Pulmonary artery endothelial cell (primary cell): Measurements from ENCODE around the gene SSX7. TPM values are rescaled to one million over a fixed set of nuclear protein-coding genes. Genes with fewer than 3 reads are reported as not detected.
"Not testable (repeated sequence)": the region's sequence is repeated elsewhere in the genome, so short reads cannot be mapped to it uniquely, and the experiment has no call there.

ENCODE experiments used
- DNase-seq: peaks from one replicate; pipeline ENCODE4 v3.0.0-alpha.2; 2011; ENCODE audit warnings: low read depth, low spot score
- total RNA-seq: library from RNA; depleted of rRNA; stranded (reverse); fragments of >200 nt; gene quantifications from 2 replicates; pipeline ENCODE4 v1.2.3, GENCODE V29; 2014

SSX7 gene
- total RNA-seq, result not detected in 2 replicates

- DNase-seq, result not testable (repeated sequence)
Observed at GRCh38 chrX:52654800-52655199, at the start of gene SSX7. SSX7 (minus strand) TSS chrX:52654900; CDS start chrX:52653472, 1,428 bp downstream.

- not testable (repeated sequence) for DNase-seq
Observed at GRCh38 chrX:52692034-52692433, 37.3 kb upstream of the SSX7 start.

GRCh38 chrX:52662218-52662617 is 7.5 kb upstream of the SSX7 start:
- DNase-seq, result not testable (repeated sequence)

- not testable (repeated sequence) for DNase-seq
Observed at GRCh38 chrX:52655475-52655874, 775 bp upstream of the SSX7 start.

- not testable (repeated sequence) for DNase-seq
Observed at GRCh38 chrX:52650676-52651075, 4.0 kb downstream of the SSX7 start.

- DNase-seq, result not testable (repeated sequence)
Observed at GRCh38 chrX:52648956-52649355, 5.7 kb downstream of the SSX7 start.

- not testable (repeated sequence) for DNase-seq
Observed at GRCh38 chrX:52628483-52628882, 26.2 kb downstream of the SSX7 start.

- not testable (repeated sequence) for DNase-seq
Observed at GRCh38 chrX:52620661-52621060, 34.0 kb downstream of the SSX7 start.

GRCh38 chrX:52608961-52609360 is 45.7 kb downstream of the SSX7 start:
- DNase-seq, result no peak

GRCh38 chrX:52603151-52603550 is 51.5 kb downstream of the SSX7 start:
- not testable (repeated sequence) for DNase-seq

- no peak for DNase-seq
Observed at GRCh38 chrX:52598886-52599285, 55.8 kb downstream of the SSX7 start.

GRCh38 chrX:52594658-52595057 is 60.0 kb downstream of the SSX7 start:
- DNase-seq, result no peak

Other genes starting within 250 kb of the SSX7 start
- gene XAGE1A, start 159.1 kb downstream of the SSX7 start, total RNA-seq, result not detected in 2 replicates
- not detected in 2 replicates for gene XAGE1B, start 137.8 kb downstream of the SSX7 start, total RNA-seq
- 0.14 TPM in 1 of 2 replicates, not detected in the other for gene SSX2, start 52.3 kb upstream of the SSX7 start, total RNA-seq
- not detected in 2 replicates for gene SSX2B, start 96.4 kb upstream of the SSX7 start, total RNA-seq
- not detected in 2 replicates for gene SPANXN5, start 142.5 kb upstream of the SSX7 start, total RNA-seq
- gene XAGE5, start 156.4 kb upstream of the SSX7 start, total RNA-seq, result not detected in 2 replicates
- gene XAGE3, start 213.2 kb upstream of the SSX7 start, total RNA-seq, result not detected in 2 replicates
- gene FAM156B, start 242.4 kb upstream of the SSX7 start, total RNA-seq, result 8.1 and 8.9 TPM in 2 replicates